HepG2 (cell line): ENCODE data around the gene HACD1. TPM values are rescaled to one million over a fixed set of nuclear protein-coding genes. Genes with fewer than 3 reads are reported as not detected.

Source experiments
- ATAC-seq: fragments of 200-7000 bp; cut with Tn5 transposase; 3 replicates; pipeline ENCODE4 v1.9.1; 2020; ENCODE audit warnings: mild to moderate bottlenecking, moderate library complexity
- BruUV-seq: library from RNA; stranded (reverse); fragments of 400-500 nt; replicated peaks from 2 replicates; lab custom pipeline; 2021; lab: Mats Ljungman, UMichigan
- CTCF ChIA-PET: fragments of 300-600 bp; formaldehyde crosslinking; extraction: SDS; loops from one replicate; lab custom pipeline; 2021; ENCODE audit warnings: low total read pairs, inconsistent platforms, low intra/inter-chr PET ratio; lab: Yijun Ruan, JAX
- POLR2A ChIA-PET: fragments of 350-600 bp; sonication (Branson Sonifier 250); formaldehyde crosslinking; loops from one replicate; lab custom pipeline; 2020; ENCODE audit warnings: antibody characterized with exemption, inconsistent platforms; lab: Yijun Ruan, JAX
- DNase-seq: peaks from one replicate; pipeline ENCODE4 v3.0.0-alpha.2; 2015; ENCODE audit warnings: low spot score
- FAIRE-seq: peaks from 3 replicates; lab custom pipeline; 2011; peaks lifted over from hg19 to GRCh38; lab: Jason Lieb, UNC
- H2AFZ ChIP-seq: one replicate; pipeline ENCODE4 v1.6.1; 2011; ENCODE audit warnings: low read length, inconsistent platforms
- H3K27ac ChIP-seq: fragments of 300-600 bp; 3 replicates; pipeline ENCODE4 v1.8.0; 2011; ENCODE audit warnings: mixed run types, mild to moderate bottlenecking, mixed read lengths, low read length, inconsistent platforms; ENCODE audit not compliant: insufficient read depth; ENCODE audit errors: extremely low read length
- H3K27me3 ChIP-seq, 2 experiments: fragments of 200-600 bp in 1 of 2; 2 replicates in 1 of 2; 3 replicates in 1 of 2; pipeline versions ENCODE4 v1.6.0 to v1.8.0; 2011; ENCODE audit warnings: low read length in 2 of 2, mild to moderate bottlenecking in 2 of 2, moderate library complexity in 2 of 2, inconsistent platforms in 1 of 2; ENCODE audit not compliant: insufficient read depth in 2 of 2, control insufficient read depth in 1 of 2
- H3K36me3 ChIP-seq, 2 experiments: fragments of 200-600 bp in 1 of 2; replicated peaks in 1 of 2; 2 replicates in 1 of 2; 3 replicates in 1 of 2; pipeline versions ENCODE4 v1.5.1 to v1.8.0; 2011; ENCODE audit warnings: low read length in 2 of 2, inconsistent platforms in 1 of 2; ENCODE audit not compliant: insufficient read depth in 2 of 2, control insufficient read depth in 1 of 2
- H3K4me1 ChIP-seq: 2 replicates; pipeline ENCODE4 v1.5.1; 2012; ENCODE audit warnings: low read length, inconsistent platforms; ENCODE audit not compliant: insufficient read depth
- H3K4me2 ChIP-seq: 2 replicates; pipeline ENCODE4 v1.6.0; 2011; ENCODE audit warnings: low read depth, low read length, inconsistent platforms
- H3K4me3 ChIP-seq, 3 experiments: fragments of 200-600 bp in 1 of 3; sonication (generic), shearing (Covaris generic) in 1 of 3; replicated peaks in 1 of 3; 2 replicates each; pipeline ENCODE4 v1.5.1; 2011 to 2016; ENCODE audit warnings: low read length in 3 of 3, inconsistent platforms in 2 of 3, low read depth in 2 of 3, mild to moderate bottlenecking in 2 of 3, control low read depth in 1 of 3, mixed read lengths in 1 of 3; ENCODE audit not compliant: insufficient read depth in 1 of 3
- H3K79me2 ChIP-seq: one replicate; pipeline ENCODE4 v1.6.1; 2011; ENCODE audit warnings: low read length, inconsistent platforms; ENCODE audit not compliant: insufficient read depth
- H3K9ac ChIP-seq: 2 replicates; pipeline ENCODE4 v1.6.0; 2011; ENCODE audit warnings: mild to moderate bottlenecking, low read depth, low read length, inconsistent platforms; ENCODE audit not compliant: insufficient read depth
- H3K9me3 ChIP-seq: 2 replicates; pipeline ENCODE4 v1.5.1; 2012; ENCODE audit warnings: mild to moderate bottlenecking, low read length
- H4K20me1 ChIP-seq: 2 replicates; pipeline ENCODE4 v1.6.0; 2011; ENCODE audit warnings: inconsistent platforms, mild to moderate bottlenecking, low read length, moderate library complexity; ENCODE audit not compliant: insufficient read depth
- HNRNPK ChIP-seq: fragments of 200-400 bp; formaldehyde crosslinking; IDR thresholded peaks from 2 replicates; pipeline ENCODE4 v1.6.1; 2018; ENCODE audit warnings: low read length, low read depth, moderate library complexity, mild to moderate bottlenecking; ENCODE audit not compliant: poor library complexity, severe bottlenecking
- MED13 ChIP-seq: sonication (generic); formaldehyde crosslinking; IDR thresholded peaks from 2 replicates; pipeline ENCODE4 v1.5.0; 2020; ENCODE audit warnings: missing genetic modification reagents
- MNT ChIP-seq: fragments of 450-650 bp; IDR thresholded peaks from 2 replicates; pipeline ENCODE4 v1.6.1; 2016
- PRPF4 ChIP-seq: fragments of 200-400 bp; formaldehyde crosslinking; IDR thresholded peaks from 2 replicates; pipeline ENCODE4 v1.6.1; 2016; ENCODE audit warnings: low read length, low read depth; ENCODE audit not compliant: poor library complexity, severe bottlenecking
- RBM39 ChIP-seq: fragments of 200-400 bp; formaldehyde crosslinking; IDR thresholded peaks from one replicate; pipeline ENCODE4 v1.6.1; 2018; ENCODE audit warnings: antibody characterized with exemption, mild to moderate bottlenecking, low read depth, low read length; ENCODE audit not compliant: poor library complexity, severe bottlenecking
- REPIN1 ChIP-seq: sonication (generic); formaldehyde crosslinking; IDR thresholded peaks from 2 replicates; pipeline ENCODE4 v1.8.0; 2022; ENCODE audit warnings: missing genetic modification reagents, low read depth, mild to moderate bottlenecking, borderline replicate concordance
- SALL1 ChIP-seq: sonication (generic); formaldehyde crosslinking; IDR thresholded peaks from 2 replicates; pipeline ENCODE4 v1.8.0; 2022; ENCODE audit warnings: mild to moderate bottlenecking, missing genetic modification reagents
- SSRP1 ChIP-seq: IDR thresholded peaks from 2 replicates; pipeline ENCODE4 v1.6.1; 2016; ENCODE audit warnings: control low read depth
- ZNF264 ChIP-seq: sonication (generic); formaldehyde crosslinking; IDR thresholded peaks from 2 replicates; pipeline ENCODE4 v1.4.0; 2020; ENCODE audit warnings: missing genetic modification reagents
- ZNF280D ChIP-seq: sonication (generic); formaldehyde crosslinking; IDR thresholded peaks from 2 replicates; pipeline ENCODE4 v1.5.1; 2020; ENCODE audit warnings: mild to moderate bottlenecking, missing genetic modification reagents
- ZNF800 ChIP-seq: sonication (generic); formaldehyde crosslinking; IDR thresholded peaks from 2 replicates; pipeline ENCODE4 v1.4.0; 2020; ENCODE audit warnings: missing genetic modification reagents
- WGBS: methylation state at CpG from one replicate; pipeline ENCODE4 v1.1.6; 2017; ENCODE audit warnings: low lambda C conversion rate; 5-methylcytosine and 5-hydroxymethylcytosine counted together
- in situ Hi-C: cut with HindIII; loops from 2 replicates; pipeline ENCODE4 v1.10.0; 2017; ENCODE audit warnings: low pct_unique_long_range_greater_than_20kb; ENCODE audit not compliant: extremely low pct_ligation_motif_present
- intact Hi-C: fragments of 100-400 bp; cut with micrococcal nuclease; formaldehyde crosslinking; loops from one replicate; pipeline ENCODE4 v1.10.0; 2022; ENCODE audit not compliant: unreplicated experiment
- polyA plus RNA-seq, 8 experiments: library from polyadenylated mRNA; depleted of rRNA in 3 of 8; stranded (reverse) in 7 of 8; unstranded in 1 of 8; fragments of >200 nt; fragmentation: Illumina TruSeq in 4 of 8; extraction: Trizol in 4 of 8; gene quantifications; 2 replicates each; pipeline versions ENCODE4 v1.2.1 to v1.2.3, GENCODE V29; 2011 to 2016; ENCODE audit warnings: low read depth in 4 of 8, missing spikeins in 1 of 8, mixed read lengths in 1 of 8; ENCODE audit not compliant: insufficient read depth in 1 of 8
- total RNA-seq, 5 experiments: library from RNA; depleted of rRNA; stranded (reverse); fragments of >200 nt; fragmentation: Illumina TruSeq; extraction: Trizol; gene quantifications; 2 replicates each; pipeline ENCODE4 v1.2.3, GENCODE V29; 2016; ENCODE audit warnings: low read depth in 1 of 5

Gene HACD1
- total and polyA plus RNA-seq, 2 of the 13 experiments (the other 11 are each of a cell fraction or from before 2014, with no cell fraction given): 43.4 to 47.6 TPM

GRCh38 chr10:17643339-17643754, 26.2 kb upstream of the HACD1 start (continued):
- TF ChIP-seq MNT: peak; percentile 21; the same call in 1 of the 2 replicates
- no peak for TF ChIP-seq RBM39
- no peak for TF ChIP-seq SSRP1 (CRISPR knock-in tag)
- TF ChIP-seq REPIN1 (CRISPR knock-in tag): peak; percentile 39; the same call in 1 of the 2 replicates
- TF ChIP-seq ZNF800 (CRISPR knock-in tag): 0 out of 2 replicates have a peak, but pooled peaks have one; percentile 56
- TF ChIP-seq SALL1 (CRISPR knock-in tag): no peak
- TF ChIP-seq PRPF4: no peak
- TF ChIP-seq, all 625 proteins: peak for 11

- Histone ChIP-seq H3K4me1 (peaks cover 16% of the 10 kb centered on the region), H3K4me3 (no peak overlapping the region), H3K27me3 (no peaks in the 10 kb centered on the region; a peak in 1 of 5 replicates), H3K9ac (no peak overlapping the region), H2AFZ (no peak overlapping the region), H4K20me1 (no peaks in the 10 kb centered on the region; the same call in 1 of the 2 replicates), H3K36me3 (no peaks in the 10 kb centered on the region), H3K9me3 (no peaks in the 10 kb centered on the region), H3K79me2 (peaks cover 32% of the 10 kb centered on the region), H3K27ac (no peak overlapping the region), H3K4me2 (no peak overlapping the region)
- TF ChIP-seq ZNF280D (CRISPR knock-in tag): no peak
- TF ChIP-seq HNRNPK: no peak
- TF ChIP-seq ZNF264 (CRISPR knock-in tag): peak; percentile 99
- TF ChIP-seq MED13 (CRISPR knock-in tag): no peak
- 96% methylated on average over 4 of the region's 4 CpGs for WGBS
- ChIA-PET POLR2A (no interaction called here), CTCF (no interaction called here)
- no peak for FAIRE-seq
- DNase-seq: no peak
- intact Hi-C loops: no loop called here
- in situ Hi-C loops: no loop called here
- no peak for ATAC-seq
- BruUV-seq: no TSS peak
These were observed 23.2 kb upstream of the HACD1 start for GRCh38 chr10:17640331-17640816.
